SK-N-SH treated with all-trans-retinoic acid at 6 μM for 48 hours (cell line): ENCODE data around the gene CD276.

Source experiments
- ARNTL ChIP-seq: fragments of 450-650 bp; formaldehyde crosslinking; IDR thresholded peaks from 2 replicates; pipeline ENCODE4 v1.5.0; 2020; ENCODE audit warnings: low read depth, mild to moderate bottlenecking, moderate library complexity, borderline replicate concordance
- ESRRG ChIP-seq: fragments of 250-450 bp; sonication (Bioruptor Pico); IDR thresholded peaks from 2 replicates; pipeline ENCODE4 v1.6.1; 2021; ENCODE audit warnings: mild to moderate bottlenecking
- GLIS3 ChIP-seq: fragments of 250-450 bp; sonication (Bioruptor Pico); IDR thresholded peaks from 2 replicates; pipeline ENCODE4 v1.5.0; 2020; ENCODE audit warnings: mild to moderate bottlenecking, moderate library complexity
- OSR1 ChIP-seq: fragments of 250-450 bp; sonication (Bioruptor Pico); IDR thresholded peaks from 2 replicates; pipeline ENCODE4 v1.8.0; 2022; ENCODE audit warnings: moderate library complexity, mild to moderate bottlenecking, inconsistent platforms
- TOX ChIP-seq: fragments of 250-450 bp; sonication (Bioruptor Pico); IDR thresholded peaks from 2 replicates; pipeline ENCODE4 v1.8.0; 2021; ENCODE audit warnings: mild to moderate bottlenecking, moderate library complexity, borderline replicate concordance
- ZC3H10 ChIP-seq: fragments of 250-450 bp; sonication (Bioruptor Pico); IDR thresholded peaks from 2 replicates; pipeline ENCODE4 v1.5.1; 2021; ENCODE audit warnings: mild to moderate bottlenecking, moderate library complexity
- ZFP3 ChIP-seq: fragments of 250-450 bp; sonication (Bioruptor Pico); IDR thresholded peaks from 2 replicates; pipeline ENCODE4 v1.5.0; 2020; ENCODE audit warnings: mild to moderate bottlenecking, moderate library complexity
- ZFP30 ChIP-seq: fragments of 450-650 bp; formaldehyde crosslinking; IDR thresholded peaks from 2 replicates; pipeline ENCODE4 v1.5.0; 2022; ENCODE audit warnings: mild to moderate bottlenecking, moderate library complexity
- ZNF70 ChIP-seq: fragments of 450-650 bp; formaldehyde crosslinking; IDR thresholded peaks from 2 replicates; pipeline ENCODE4 v1.5.0; 2020; ENCODE audit warnings: mild to moderate bottlenecking, moderate library complexity
- TF ChIP-seq, protein P1 (sequence below): fragments of 250-450 bp; sonication (Bioruptor Pico); IDR thresholded peaks from 2 replicates; pipeline ENCODE4 v1.8.0; 2020; ENCODE audit warnings: mild to moderate bottlenecking, moderate library complexity, borderline replicate concordance

DNA sequence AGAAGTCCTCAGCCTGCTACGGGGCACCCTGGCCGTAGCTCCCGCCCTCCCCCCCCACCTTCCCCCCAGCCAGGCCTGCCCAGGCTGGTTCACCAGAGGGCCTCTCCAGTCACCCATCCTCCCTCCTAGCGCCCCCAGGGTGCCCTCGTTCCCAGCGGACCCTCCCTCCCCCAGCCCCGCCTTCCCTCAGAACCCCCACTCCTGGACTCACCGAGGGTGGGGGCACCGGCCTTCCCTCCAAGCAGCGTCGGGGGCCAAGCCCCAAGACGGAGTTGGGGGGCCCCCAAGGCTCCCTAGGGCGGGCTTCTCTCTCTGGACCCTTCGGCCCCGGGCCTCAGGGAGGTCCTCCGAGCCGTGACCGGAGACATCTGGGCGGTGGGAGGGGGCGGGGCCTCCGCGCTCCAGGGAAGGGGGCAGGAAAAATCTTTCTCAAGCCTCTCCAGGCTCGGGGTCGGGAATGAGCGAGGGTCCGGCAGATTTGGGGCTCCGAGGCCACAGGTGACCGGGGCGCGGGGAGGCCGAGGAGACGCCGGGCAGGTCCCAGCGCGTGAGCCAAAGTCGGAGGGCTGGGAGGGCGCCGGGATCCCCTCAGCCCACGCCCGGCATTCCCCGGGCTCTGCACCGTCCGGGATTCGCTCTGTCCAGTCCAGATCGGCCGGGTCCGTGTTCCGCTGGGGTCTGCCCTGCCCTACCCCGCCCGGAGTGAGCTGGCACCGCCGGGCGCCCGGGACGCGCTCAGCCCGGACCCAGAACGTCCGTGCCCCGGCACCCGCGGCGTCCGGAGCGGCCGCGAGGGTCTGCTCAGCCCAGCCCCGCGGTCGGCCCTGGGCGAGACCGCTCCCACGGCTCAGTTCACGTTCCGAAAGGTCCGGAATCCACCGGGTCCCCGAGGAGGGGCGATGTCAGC lies 68.0 kb downstream of the CD276 start:
- TF ChIP-seq, protein P1, sequence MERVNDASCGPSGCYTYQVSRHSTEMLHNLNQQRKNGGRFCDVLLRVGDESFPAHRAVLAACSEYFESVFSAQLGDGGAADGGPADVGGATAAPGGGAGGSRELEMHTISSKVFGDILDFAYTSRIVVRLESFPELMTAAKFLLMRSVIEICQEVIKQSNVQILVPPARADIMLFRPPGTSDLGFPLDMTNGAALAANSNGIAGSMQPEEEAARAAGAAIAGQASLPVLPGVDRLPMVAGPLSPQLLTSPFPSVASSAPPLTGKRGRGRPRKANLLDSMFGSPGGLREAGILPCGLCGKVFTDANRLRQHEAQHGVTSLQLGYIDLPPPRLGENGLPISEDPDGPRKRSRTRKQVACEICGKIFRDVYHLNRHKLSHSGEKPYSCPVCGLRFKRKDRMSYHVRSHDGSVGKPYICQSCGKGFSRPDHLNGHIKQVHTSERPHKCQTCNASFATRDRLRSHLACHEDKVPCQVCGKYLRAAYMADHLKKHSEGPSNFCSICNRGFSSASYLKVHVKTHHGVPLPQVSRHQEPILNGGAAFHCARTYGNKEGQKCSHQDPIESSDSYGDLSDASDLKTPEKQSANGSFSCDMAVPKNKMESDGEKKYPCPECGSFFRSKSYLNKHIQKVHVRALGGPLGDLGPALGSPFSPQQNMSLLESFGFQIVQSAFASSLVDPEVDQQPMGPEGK (CRISPR knock-in tag) = no peak
- no peak for TF ChIP-seq OSR1 (CRISPR knock-in tag)
- TF ChIP-seq GLIS3 (CRISPR knock-in tag) = no peak
- TF ChIP-seq ZNF70 (CRISPR knock-in tag) = no peak
- TF ChIP-seq ZFP3 (CRISPR knock-in tag) = no peak
- no peak for TF ChIP-seq ARNTL (CRISPR knock-in tag)
- TF ChIP-seq TOX = no peak
- TF ChIP-seq ESRRG (CRISPR knock-in tag) = no peak
- TF ChIP-seq ZC3H10 (CRISPR knock-in tag) = no peak
- no peak for TF ChIP-seq ZFP30
